ENCODE data around the gene FERMT3. TPM values are rescaled to one million over a fixed set of nuclear protein-coding genes. Genes with fewer than 3 reads are reported as not detected.

FERMT3 gene
- total and polyA plus RNA-seq, 2 of the 13 experiments (the other 11 are each of a cell fraction or from before 2014, with no cell fraction given) = 0.29 TPM; not detected in 1

DNA sequence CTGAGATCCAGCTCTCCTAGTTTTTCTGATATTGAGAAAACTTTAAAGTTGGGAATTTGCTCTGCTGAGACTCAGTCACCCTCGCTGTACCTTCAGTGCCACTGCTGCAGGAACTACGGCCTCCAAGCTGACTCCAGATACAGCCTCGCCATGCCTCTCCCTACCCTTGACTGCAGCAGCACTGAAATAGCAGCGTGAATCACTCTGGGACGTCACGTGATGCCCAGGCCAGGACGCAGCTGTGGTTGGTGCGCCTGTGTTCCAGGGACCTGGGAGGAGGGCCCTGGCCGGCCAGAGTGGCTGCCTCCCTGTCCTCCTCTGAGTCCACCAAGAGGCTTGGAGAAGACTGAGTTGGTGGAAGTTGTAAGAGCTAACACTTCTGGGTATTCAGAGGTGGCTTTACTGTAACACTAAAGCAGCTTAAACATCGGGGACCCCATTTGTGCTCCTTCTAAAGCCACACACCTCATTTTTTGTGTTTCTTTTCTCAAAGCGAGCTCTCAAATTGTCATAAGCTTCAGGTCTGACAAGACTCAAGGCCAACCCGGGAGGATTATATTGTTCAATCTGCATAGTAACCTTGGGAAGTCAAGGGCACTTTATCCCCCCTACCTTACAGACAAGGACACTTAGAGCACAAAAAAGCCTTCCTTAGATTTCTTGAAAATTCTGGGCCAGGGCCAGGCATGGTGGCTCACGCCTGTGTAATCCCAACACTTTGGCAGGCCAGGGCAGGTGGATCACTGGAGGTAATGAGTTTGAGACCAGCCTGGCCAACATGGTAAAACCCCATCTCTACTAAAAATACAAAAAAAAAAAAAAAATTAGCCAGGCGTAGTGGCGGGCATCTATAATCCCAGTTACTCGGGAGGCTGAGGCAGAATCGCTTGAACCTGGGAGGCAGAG, 24.8 kb upstream of the FERMT3 start (continued):
- TF ChIP-seq, protein P1, sequence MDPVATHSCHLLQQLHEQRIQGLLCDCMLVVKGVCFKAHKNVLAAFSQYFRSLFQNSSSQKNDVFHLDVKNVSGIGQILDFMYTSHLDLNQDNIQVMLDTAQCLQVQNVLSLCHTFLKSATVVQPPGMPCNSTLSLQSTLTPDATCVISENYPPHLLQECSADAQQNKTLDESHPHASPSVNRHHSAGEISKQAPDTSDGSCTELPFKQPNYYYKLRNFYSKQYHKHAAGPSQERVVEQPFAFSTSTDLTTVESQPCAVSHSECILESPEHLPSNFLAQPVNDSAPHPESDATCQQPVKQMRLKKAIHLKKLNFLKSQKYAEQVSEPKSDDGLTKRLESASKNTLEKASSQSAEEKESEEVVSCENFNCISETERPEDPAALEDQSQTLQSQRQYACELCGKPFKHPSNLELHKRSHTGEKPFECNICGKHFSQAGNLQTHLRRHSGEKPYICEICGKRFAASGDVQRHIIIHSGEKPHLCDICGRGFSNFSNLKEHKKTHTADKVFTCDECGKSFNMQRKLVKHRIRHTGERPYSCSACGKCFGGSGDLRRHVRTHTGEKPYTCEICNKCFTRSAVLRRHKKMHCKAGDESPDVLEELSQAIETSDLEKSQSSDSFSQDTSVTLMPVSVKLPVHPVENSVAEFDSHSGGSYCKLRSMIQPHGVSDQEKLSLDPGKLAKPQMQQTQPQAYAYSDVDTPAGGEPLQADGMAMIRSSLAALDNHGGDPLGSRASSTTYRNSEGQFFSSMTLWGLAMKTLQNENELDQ (CRISPR knock-in tag; IDR thresholded peaks at IDR 0.05; ENCODE audit: borderline replicate concordance) = no peak
- TF ChIP-seq TOPORS (CRISPR knock-in tag; IDR thresholded peaks at IDR 0.05) (no peak), SMARCC2 (IDR thresholded peaks at IDR 0.05) (no peak), ZNF772 (CRISPR knock-in tag; IDR thresholded peaks at IDR 0.05) (no peak), MZF1 (CRISPR knock-in tag; IDR thresholded peaks at IDR 0.05; ENCODE audit: borderline replicate concordance) (no peak), ADNP (CRISPR knock-in tag; IDR thresholded peaks at IDR 0.05) (no peak), ZKSCAN1 (IDR thresholded peaks at IDR 0.05; ENCODE audit: low read length) (no peak), ZBTB8A (CRISPR knock-in tag; IDR thresholded peaks at IDR 0.05; ENCODE audit: borderline replicate concordance, low read depth) (no peak), JUND (CRISPR knock-in tag; IDR thresholded peaks at IDR 0.05) (0 out of 2 replicates have a peak, but pooled peaks have one; percentile 63), ZNF337 (CRISPR knock-in tag; IDR thresholded peaks at IDR 0.05; ENCODE audit: borderline replicate concordance, low read depth) (no peak), NFE2L2 (IDR thresholded peaks at IDR 0.05; ENCODE audit: low read length) (no peak)
- TF ChIP-seq, protein P2, sequence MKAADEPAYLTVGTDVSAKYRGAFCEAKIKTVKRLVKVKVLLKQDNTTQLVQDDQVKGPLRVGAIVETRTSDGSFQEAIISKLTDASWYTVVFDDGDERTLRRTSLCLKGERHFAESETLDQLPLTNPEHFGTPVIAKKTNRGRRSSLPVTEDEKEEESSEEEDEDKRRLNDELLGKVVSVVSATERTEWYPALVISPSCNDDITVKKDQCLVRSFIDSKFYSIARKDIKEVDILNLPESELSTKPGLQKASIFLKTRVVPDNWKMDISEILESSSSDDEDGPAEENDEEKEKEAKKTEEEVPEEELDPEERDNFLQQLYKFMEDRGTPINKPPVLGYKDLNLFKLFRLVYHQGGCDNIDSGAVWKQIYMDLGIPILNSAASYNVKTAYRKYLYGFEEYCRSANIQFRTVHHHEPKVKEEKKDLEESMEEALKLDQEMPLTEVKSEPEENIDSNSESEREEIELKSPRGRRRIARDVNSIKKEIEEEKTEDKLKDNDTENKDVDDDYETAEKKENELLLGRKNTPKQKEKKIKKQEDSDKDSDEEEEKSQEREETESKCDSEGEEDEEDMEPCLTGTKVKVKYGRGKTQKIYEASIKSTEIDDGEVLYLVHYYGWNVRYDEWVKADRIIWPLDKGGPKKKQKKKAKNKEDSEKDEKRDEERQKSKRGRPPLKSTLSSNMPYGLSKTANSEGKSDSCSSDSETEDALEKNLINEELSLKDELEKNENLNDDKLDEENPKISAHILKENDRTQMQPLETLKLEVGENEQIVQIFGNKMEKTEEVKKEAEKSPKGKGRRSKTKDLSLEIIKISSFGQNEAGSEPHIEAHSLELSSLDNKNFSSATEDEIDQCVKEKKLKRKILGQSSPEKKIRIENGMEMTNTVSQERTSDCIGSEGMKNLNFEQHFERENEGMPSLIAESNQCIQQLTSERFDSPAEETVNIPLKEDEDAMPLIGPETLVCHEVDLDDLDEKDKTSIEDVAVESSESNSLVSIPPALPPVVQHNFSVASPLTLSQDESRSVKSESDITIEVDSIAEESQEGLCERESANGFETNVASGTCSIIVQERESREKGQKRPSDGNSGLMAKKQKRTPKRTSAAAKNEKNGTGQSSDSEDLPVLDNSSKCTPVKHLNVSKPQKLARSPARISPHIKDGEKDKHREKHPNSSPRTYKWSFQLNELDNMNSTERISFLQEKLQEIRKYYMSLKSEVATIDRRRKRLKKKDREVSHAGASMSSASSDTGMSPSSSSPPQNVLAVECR (CRISPR knock-in tag; IDR thresholded peaks at IDR 0.05; ENCODE audit: borderline replicate concordance) = peak; percentile 37; the same call in 1 of the 2 replicates
- TF ChIP-seq, protein P3, sequence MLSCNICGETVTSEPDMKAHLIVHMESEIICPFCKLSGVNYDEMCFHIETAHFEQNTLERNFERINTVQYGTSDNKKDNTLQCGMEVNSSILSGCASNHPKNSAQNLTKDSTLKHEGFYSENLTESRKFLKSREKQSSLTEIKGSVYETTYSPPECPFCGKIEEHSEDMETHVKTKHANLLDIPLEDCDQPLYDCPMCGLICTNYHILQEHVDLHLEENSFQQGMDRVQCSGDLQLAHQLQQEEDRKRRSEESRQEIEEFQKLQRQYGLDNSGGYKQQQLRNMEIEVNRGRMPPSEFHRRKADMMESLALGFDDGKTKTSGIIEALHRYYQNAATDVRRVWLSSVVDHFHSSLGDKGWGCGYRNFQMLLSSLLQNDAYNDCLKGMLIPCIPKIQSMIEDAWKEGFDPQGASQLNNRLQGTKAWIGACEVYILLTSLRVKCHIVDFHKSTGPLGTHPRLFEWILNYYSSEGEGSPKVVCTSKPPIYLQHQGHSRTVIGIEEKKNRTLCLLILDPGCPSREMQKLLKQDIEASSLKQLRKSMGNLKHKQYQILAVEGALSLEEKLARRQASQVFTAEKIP (CRISPR knock-in tag; IDR thresholded peaks at IDR 0.05; ENCODE audit: borderline replicate concordance) = no peak
- TF ChIP-seq, protein P4, sequence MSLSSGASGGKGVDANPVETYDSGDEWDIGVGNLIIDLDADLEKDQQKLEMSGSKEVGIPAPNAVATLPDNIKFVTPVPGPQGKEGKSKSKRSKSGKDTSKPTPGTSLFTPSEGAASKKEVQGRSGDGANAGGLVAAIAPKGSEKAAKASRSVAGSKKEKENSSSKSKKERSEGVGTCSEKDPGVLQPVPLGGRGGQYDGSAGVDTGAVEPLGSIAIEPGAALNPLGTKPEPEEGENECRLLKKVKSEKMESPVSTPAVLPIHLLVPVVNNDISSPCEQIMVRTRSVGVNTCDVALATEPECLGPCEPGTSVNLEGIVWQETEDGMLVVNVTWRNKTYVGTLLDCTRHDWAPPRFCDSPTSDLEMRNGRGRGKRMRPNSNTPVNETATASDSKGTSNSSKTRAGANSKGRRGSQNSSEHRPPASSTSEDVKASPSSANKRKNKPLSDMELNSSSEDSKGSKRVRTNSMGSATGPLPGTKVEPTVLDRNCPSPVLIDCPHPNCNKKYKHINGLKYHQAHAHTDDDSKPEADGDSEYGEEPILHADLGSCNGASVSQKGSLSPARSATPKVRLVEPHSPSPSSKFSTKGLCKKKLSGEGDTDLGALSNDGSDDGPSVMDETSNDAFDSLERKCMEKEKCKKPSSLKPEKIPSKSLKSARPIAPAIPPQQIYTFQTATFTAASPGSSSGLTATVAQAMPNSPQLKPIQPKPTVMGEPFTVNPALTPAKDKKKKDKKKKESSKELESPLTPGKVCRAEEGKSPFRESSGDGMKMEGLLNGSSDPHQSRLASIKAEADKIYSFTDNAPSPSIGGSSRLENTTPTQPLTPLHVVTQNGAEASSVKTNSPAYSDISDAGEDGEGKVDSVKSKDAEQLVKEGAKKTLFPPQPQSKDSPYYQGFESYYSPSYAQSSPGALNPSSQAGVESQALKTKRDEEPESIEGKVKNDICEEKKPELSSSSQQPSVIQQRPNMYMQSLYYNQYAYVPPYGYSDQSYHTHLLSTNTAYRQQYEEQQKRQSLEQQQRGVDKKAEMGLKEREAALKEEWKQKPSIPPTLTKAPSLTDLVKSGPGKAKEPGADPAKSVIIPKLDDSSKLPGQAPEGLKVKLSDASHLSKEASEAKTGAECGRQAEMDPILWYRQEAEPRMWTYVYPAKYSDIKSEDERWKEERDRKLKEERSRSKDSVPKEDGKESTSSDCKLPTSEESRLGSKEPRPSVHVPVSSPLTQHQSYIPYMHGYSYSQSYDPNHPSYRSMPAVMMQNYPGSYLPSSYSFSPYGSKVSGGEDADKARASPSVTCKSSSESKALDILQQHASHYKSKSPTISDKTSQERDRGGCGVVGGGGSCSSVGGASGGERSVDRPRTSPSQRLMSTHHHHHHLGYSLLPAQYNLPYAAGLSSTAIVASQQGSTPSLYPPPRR (CRISPR knock-in tag; IDR thresholded peaks at IDR 0.05; ENCODE audit: borderline replicate concordance) = no peak
